Measurements from ENCODE around the gene ZNF2.

Gene ZNF2

GRCh38 chr2:95165371-95166064 is at the start of gene ZNF2:
Gene ZNF2, plus strand, starts transcription at chr2:95165809. Its CDS starts 10,418 bp downstream, at chr2:95176227.
- peak; percentile 91 to 96 for DNase-seq (ENCODE audit: extremely low read depth in 1 of 2, low read depth in 1 of 2)

GRCh38 chr2:95121093-95121406 is 44.6 kb upstream of the ZNF2 start:
- no peak for DNase-seq (ENCODE audit: extremely low read depth in 1 of 2, low read depth in 1 of 2)

DNA sequence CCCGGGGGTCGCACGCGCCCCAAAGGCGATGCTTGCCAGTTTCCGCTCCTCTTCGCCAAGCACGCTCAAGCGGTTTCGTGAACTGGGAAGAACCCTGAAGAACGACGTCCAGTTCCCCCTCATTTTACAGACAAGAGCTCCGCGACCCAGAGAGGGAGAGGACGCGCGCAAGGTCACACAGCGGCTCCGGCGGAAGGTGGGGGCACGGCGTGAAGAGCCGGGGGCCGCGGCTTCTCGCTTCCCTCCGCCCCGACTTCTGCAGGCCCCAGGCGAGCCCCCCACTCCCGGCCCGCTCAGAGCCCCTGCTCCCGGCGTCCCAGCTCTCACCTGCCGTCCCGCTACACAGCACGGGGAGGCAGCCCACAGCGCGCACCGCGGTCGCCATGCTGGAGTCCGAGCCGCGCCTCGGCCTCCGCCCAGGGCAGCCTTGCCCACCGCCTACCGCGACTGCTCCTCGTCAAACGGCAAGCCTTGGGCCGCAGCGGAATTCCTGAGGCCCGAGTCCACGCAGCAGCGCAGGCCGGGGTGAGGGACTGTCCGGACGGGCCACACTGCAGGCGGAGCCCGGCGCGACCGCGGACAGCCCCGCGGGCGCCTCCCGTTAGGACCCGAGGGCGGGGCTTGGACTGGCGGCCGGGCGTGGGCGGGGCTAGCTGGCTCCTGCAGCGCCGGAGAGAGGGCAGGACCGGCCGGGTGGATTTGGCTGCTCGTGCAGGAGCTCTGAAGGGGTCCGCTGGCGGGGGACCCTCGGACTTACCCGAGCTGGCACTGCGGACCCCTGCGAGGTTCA is 44.0 kb upstream of the ZNF2 start, which contains the start of gene MRPS5:
Gene MRPS5 (minus strand): TSS at position 402 of the 790 bp plus-strand sequence. CDS start 17 bp downstream, at position 385.
- DNase-seq (ENCODE audit: extremely low read depth in 1 of 2, low read depth in 1 of 2): peak; percentile 75 to 84

DNA sequence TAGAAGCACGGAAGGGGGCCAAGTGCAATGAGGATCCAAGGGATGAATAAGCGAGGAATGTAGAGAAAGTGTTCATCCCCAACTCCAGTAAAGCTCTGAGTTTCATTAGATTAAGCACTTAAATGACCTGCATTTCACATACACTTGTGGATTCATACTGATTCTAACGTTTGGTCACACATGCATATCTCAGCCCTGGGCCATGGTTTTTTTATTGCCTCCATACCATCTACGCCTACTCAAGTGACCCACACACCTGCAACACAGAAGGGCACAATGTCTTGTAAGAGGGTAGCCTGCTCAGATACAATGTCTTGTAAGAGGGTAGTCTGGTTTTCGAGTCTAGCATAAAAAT is 43.4 kb upstream of the ZNF2 start:
- DNase-seq (ENCODE audit: extremely low read depth in 1 of 2, low read depth in 1 of 2): no peak

DNA sequence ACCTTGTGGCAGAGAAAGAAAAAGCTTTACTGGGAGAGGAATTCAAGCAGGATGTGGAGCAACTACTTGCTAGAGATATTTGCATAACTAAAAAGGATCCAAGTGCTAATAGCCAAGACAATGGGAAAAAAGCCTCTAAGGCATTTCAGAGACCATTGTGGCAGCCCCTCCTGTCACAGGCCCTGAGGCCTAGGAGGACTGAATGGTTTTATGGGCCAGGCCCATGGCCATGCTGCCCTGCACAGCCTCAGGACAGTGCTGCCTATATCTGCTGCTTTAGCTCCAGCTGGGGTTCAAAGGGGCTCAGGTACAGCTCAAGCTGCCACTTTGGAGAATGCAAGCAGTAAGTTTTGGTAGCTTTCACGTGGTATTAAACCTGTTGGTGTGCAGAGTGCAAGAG is 26.9 kb upstream of the ZNF2 start:
- DNase-seq (ENCODE audit: extremely low read depth in 1 of 2, low read depth in 1 of 2): no peak

- DNase-seq (ENCODE audit: extremely low read depth in 1 of 2, low read depth in 1 of 2): no peak
Measured at GRCh38 chr2:95143838-95144237, 21.8 kb upstream of the ZNF2 start.

DNA sequence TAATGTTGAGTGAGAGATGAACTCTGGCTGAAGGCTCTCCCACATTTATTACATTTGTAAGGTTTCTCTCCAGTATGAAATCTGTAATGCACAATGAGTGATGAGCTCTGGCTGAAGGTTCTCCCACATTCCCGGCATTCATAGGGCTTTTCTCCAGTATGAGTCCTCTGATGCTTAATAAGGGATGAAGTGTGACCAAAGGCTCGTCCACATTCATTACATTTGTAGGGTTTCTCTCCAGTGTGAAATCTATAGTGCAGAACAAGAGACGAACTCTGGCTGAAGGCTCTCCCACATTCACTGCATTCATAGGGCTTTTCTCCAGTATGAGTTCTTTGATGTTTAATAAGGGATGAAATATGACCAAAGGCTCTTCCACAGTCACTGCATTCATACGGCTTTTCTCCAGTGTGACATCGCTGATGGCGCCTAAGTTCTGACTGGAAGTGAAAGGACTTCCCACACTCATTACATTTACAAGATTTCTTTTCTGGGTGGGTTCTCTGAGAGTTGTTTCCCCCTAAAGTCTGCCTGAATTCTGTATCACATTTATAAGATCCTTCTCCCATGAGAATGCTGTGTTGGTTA is 16.1 kb upstream of the ZNF2 start:
- DNase-seq (ENCODE audit: extremely low read depth in 1 of 2, low read depth in 1 of 2): no peak

- no peak for DNase-seq (ENCODE audit: extremely low read depth in 1 of 2, low read depth in 1 of 2)
Measured at GRCh38 chr2:95158441-95158840, 7.2 kb upstream of the ZNF2 start.

DNA sequence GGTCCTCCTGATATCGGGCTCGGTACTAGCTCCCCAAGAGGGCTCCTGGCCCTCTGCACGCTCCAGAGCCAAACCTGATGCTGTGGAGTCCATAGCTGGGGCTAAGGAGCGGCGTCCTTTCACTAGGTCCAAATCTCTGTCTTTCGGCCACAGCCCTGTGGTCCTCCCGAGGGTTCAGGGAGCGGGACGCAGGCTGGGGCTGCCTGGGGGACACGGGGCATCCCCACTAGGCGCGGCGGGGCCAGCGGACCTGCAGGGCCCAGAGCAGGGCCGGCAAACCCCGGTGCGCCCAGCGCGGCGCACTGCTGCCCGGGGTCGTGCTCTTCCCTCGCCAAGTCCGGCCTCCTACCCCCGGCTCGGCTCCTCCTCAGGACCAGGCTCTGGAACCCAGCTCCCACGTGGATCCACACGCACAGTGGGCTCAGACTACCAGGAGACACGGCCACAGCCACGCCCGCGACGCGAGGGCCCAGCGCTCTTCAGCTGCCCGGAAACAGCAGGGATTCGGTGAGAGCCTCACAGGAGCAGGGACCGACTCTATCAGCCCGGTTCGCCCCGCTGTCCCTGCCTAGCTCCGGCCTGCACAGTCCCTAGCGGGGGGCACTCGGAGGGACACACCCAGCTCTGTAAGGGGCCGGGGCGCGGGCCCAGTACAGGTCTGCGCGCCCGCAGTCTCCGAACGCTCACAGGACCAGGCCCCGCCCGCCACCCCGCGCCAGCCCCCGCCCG is 6.6 kb upstream of the ZNF2 start:
- no peak for DNase-seq (ENCODE audit: extremely low read depth in 1 of 2, low read depth in 1 of 2)

DNA sequence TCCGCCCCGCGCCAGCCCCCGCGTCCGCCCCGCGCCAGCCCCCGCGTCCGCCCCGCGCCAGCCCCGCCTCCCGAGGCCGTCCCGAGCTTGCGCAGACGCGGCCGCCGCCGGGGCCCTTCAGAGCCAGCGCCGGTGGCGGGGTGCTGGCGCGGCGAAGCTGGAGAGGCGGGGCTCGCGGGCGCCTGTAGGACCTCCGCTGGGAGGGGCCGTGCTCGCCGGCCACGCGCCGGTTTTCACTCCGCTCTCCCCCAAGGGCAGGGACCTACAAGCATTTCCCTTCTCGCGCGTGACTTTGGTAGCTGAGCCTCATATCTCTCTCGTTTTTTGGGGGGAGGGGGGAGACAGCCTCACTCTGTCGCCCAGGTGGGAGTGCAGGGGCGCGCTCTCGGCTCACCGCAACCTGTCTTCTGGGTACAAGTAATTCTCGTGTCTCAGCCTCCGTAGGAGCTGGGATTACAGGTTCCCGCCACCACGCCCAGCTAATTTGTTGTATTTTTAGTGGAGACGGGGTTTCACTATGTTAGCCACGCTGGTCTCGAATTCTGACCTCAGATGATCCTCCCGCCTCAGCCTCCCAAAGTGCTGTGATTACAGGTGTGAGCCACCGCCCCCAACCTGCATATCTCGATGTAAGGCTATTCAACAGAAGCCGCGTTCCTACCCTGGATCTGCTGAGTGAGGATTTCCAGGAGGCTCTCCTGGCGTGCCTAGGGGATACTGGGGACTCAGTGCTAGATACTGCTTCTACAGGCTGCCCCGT is 5.7 kb upstream of the ZNF2 start, which contains the start of gene ZNF514:
Gene ZNF514 (minus strand): TSS at position 159 of the 760 bp plus-strand sequence. CDS start 6,595 bp downstream, outside the sequence.
- peak; percentile 48 to 54 for DNase-seq (ENCODE audit: extremely low read depth in 1 of 2, low read depth in 1 of 2)

DNA sequence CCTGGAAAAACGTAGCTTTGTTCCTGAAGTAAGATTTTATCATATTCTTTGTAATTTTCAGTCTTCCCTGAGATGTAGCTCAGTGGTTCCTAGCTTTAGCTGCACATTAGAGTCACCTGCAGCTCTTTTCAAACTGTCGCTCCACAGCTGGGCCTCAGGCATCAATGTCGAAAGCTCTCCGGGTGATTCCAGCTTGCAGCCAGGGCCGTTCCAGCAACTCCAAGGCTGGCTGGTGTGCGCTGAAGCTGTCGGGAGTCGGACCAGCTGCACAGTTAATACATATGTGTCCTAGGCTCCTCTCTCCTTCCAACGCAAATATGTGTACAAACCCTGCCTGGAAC is 609 bp upstream of the ZNF2 start:
- DNase-seq (ENCODE audit: extremely low read depth in 1 of 2, low read depth in 1 of 2): no peak

DNA sequence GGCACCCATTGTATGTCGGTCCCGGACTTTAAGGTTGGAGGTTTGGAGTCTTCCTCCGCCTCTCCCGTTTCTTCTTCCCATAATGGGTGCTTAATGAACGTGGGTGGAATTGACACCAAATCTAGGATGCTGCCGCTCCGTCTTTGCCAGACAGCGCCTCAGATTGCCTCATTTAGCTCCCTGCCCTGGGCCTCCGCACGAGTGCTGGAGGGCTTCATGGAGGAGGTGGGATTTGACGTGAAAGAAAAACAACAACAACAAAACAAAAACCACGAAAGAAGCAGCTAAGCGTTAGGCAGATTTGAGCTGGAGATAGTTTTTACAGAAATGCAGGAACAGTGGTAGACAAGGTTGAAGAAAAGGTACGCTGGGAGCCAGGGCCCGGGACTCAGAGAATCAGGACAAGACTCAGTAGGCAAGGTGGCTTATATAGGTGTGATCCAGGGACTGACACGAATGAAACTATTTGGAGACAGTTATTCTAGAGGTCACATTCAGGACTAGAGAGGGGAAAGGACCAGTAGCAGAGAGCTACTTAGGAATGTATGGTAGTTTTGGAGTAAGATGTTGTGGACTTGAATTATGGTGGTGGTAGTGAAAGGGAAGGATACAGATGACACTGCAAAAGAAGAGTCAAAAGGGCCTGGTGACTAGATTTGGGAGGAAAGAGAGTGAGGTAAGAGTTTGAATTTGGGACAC is 605 bp downstream of the ZNF2 start:
- no peak for DNase-seq (ENCODE audit: extremely low read depth in 1 of 2, low read depth in 1 of 2)

- DNase-seq (ENCODE audit: extremely low read depth in 1 of 2, low read depth in 1 of 2): no peak
Measured at GRCh38 chr2:95171902-95172301, 6.3 kb downstream of the ZNF2 start.

DNA sequence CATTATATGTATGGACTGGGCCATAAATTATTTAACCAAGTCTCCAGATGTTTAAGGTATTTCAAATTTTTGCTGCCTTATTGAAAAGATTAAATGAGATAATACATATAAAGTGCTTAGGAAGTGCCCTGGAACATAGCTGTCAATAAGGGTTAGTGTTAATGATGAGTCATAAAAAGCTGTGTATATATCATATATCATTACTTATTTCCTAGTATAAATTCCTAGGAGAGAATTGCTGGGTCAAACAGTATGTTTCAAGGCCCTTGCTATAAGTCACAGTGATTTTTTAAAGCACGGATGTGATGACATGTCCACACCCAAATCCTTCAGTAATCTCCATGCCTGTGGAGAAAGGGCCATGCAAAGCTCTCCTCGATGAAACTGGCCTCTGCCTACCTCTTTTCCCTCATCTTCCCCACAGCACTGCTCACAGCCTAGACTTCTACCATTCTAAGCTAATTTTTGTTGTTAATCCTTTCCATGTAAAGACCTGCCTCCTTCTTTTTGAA is 8.5 kb downstream of the ZNF2 start:
- DNase-seq (ENCODE audit: extremely low read depth in 1 of 2, low read depth in 1 of 2): no peak

- DNase-seq (ENCODE audit: extremely low read depth in 1 of 2, low read depth in 1 of 2): no peak
Measured at GRCh38 chr2:95179451-95179850, 13.8 kb downstream of the ZNF2 start.

DNA sequence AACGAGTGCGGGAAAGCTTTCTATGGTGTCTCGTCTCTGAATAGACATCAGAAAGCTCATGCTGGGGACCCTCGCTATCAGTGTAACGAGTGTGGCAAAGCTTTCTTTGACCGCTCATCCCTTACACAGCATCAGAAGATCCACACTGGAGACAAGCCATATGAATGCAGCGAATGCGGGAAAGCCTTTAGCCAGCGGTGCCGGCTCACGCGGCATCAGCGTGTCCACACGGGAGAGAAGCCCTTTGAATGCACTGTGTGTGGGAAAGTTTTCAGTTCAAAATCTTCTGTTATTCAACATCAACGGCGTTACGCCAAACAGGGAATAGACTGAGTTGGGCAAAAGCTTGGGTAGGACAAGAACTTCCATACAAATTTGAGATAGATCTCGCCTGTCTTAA is 16.2 kb downstream of the ZNF2 start:
- DNase-seq (ENCODE audit: extremely low read depth in 1 of 2, low read depth in 1 of 2): no peak

DNA sequence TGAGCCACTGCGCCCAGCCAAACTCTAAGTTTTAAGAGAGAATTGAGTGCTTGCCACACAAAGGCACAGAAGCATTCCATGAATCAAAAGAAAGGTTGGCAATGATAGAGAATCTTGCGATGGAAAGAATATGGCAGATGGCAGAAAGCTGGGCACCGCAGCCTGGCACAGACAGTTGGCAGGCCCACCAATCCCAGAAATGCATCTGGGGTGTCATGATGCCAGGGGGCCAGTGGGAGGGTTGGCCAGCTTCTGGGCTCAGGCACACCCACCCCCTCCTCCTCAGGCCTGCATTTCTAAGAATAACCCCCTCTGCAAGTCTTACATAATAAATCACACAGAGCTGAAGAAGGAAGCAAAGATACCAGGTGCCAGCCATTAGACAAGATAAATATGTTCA is 19.6 kb downstream of the ZNF2 start:
- DNase-seq (ENCODE audit: extremely low read depth in 1 of 2, low read depth in 1 of 2): no peak

GRCh38 chr2:95185973-95186372 is 20.4 kb downstream of the ZNF2 start:
- DNase-seq (ENCODE audit: extremely low read depth in 1 of 2, low read depth in 1 of 2): no peak

GRCh38 chr2:95192956-95193355 is 27.3 kb downstream of the ZNF2 start:
- peak; percentile 8 to 24 for DNase-seq (ENCODE audit: extremely low read depth in 1 of 2, low read depth in 1 of 2)

DNA sequence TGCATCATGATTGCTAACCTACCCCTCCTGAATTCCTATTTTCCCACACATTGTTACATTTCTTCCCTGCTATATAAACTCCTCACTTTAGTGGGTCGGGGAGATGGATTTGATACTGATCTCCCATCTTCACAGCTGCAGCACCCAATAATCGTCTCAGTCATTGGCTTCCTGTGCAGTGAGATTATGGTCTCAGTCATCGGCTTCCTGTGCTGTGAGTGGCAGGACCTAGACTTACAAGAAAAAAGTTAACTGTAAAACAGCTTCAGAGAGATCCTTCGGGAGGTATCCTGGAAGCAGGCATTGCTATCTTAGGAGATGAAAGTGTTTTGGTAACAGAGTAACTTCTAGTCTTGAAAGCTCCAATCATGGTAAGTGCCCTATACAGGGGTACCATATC is 38.3 kb downstream of the ZNF2 start:
- DNase-seq (ENCODE audit: extremely low read depth in 1 of 2, low read depth in 1 of 2): no peak

Measured in stimulated activated CD8-positive, alpha-beta memory T cell treated with anti-CD3 and anti-CD28 coated beads, Interleukin-7, amount 100 ng/mL, for 48 hours (primary cell).